ENCODE measurements around the gene ATG5.

The ATG5 gene

GRCh38 chr6:106325336-106326178 is at the start of gene ATG5:
Gene ATG5 (minus strand): TSS chr6:106325760. CDS start chr6:106316208, 9,552 bp downstream.
- peak; percentile 79 for FAIRE-seq
- DNase-seq (ENCODE audit: low spot score), result peak; percentile 96

GRCh38 chr6:106373502-106374239 is 48.1 kb upstream of the ATG5 start:
- no peak for DNase-seq (ENCODE audit: low spot score)
- FAIRE-seq, result no peak

- FAIRE-seq, result no peak
Measured at GRCh38 chr6:106372838-106373501, 47.4 kb upstream of the ATG5 start.

GRCh38 chr6:106370639-106371038 is 45.1 kb upstream of the ATG5 start:
- FAIRE-seq (peak; percentile 43), DNase-seq (ENCODE audit: low spot score) (peak; percentile 26)

More at GRCh38 chr6:106372838-106373501, 47.4 kb upstream of the ATG5 start:
- DNase-seq (ENCODE audit: low spot score), result no peak

- DNase-seq (ENCODE audit: low spot score), result no peak
- peak; percentile 14 for FAIRE-seq
Measured at GRCh38 chr6:106369739-106370138, 44.2 kb upstream of the ATG5 start.

GRCh38 chr6:106363401-106364138 is 38.0 kb upstream of the ATG5 start:
- DNase-seq (ENCODE audit: low spot score) (no peak), FAIRE-seq (no peak)

GRCh38 chr6:106360989-106361430 is 35.5 kb upstream of the ATG5 start:
- DNase-seq (ENCODE audit: low spot score) (no peak), FAIRE-seq (no peak)

- DNase-seq (ENCODE audit: low spot score), result no peak
- no peak for FAIRE-seq
Measured at GRCh38 chr6:106360410-106360988, 34.9 kb upstream of the ATG5 start, which contains the start of gene CRYBG1. Gene CRYBG1 (plus strand): TSS chr6:106360717. CDS start chr6:106360909, 192 bp downstream.

GRCh38 chr6:106359959-106360409 is 34.4 kb upstream of the ATG5 start:
- DNase-seq (ENCODE audit: low spot score) (no peak), FAIRE-seq (no peak)

GRCh38 chr6:106356378-106356777 is 30.8 kb upstream of the ATG5 start:
- DNase-seq (ENCODE audit: low spot score), result no peak
- FAIRE-seq, result no peak

GRCh38 chr6:106347219-106347618 is 21.7 kb upstream of the ATG5 start:
- FAIRE-seq (no peak), DNase-seq (ENCODE audit: low spot score) (no peak)

GRCh38 chr6:106339334-106340029 is 13.9 kb upstream of the ATG5 start:
- peak; percentile 74 for FAIRE-seq

GRCh38 chr6:106334646-106335448 is 9.3 kb upstream of the ATG5 start:
- FAIRE-seq (peak; percentile 65), DNase-seq (ENCODE audit: low spot score) (peak; percentile 28)

More at GRCh38 chr6:106339334-106340029, 13.9 kb upstream of the ATG5 start:
- peak; percentile 76 for DNase-seq (ENCODE audit: low spot score)

GRCh38 chr6:106324726-106325335 is 729 bp downstream of the ATG5 start:
- FAIRE-seq (no peak), DNase-seq (ENCODE audit: low spot score) (no peak)

GRCh38 chr6:106321940-106322339 is 3.6 kb downstream of the ATG5 start:
- DNase-seq (ENCODE audit: low spot score) (no peak), FAIRE-seq (no peak)

- DNase-seq (ENCODE audit: low spot score) (no peak), FAIRE-seq (peak; percentile 59)
Measured at GRCh38 chr6:106318851-106319250, 6.7 kb downstream of the ATG5 start.

- no peak for FAIRE-seq
- no peak for DNase-seq (ENCODE audit: low spot score)
Measured at GRCh38 chr6:106318061-106318460, 7.5 kb downstream of the ATG5 start.

- DNase-seq (ENCODE audit: low spot score) (no peak), FAIRE-seq (no peak)
Measured at GRCh38 chr6:106316375-106316766, 9.2 kb downstream of the ATG5 start.
